H1 (cell line): ENCODE data around the gene GNLY. TPM values are rescaled to one million over a fixed set of nuclear protein-coding genes. Genes with fewer than 3 reads are reported as not detected.

ENCODE experiments used
- CTCF ChIA-PET: fragments of 300-600 bp; sonication (Branson Sonifier 250); formaldehyde crosslinking; loops from one replicate; lab custom pipeline; 2021; ENCODE audit not compliant: partially characterized antibody; lab: Charles Lee
- POLR2A ChIA-PET: fragments of 300-600 bp; sonication (Branson Sonifier 250); formaldehyde crosslinking; loops from one replicate; lab custom pipeline; 2021; ENCODE audit warnings: inconsistent platforms; ENCODE audit not compliant: partially characterized antibody; lab: Charles Lee
- DNase-seq, 2 experiments: peaks; one replicate each; pipeline versions ENCODE4 v3.0.0 to v3.0.0-alpha.2; 2010 to 2022; ENCODE audit warnings: low spot score in 2 of 2, low read depth in 1 of 2, mixed read lengths in 1 of 2
- FAIRE-seq: peaks from 2 replicates; lab custom pipeline; 2011; peaks lifted over from hg19 to GRCh38; lab: Jason Lieb, UNC
- H2AFZ ChIP-seq: 2 replicates; pipeline ENCODE4 v1.8.1; 2012; ENCODE audit warnings: low read length, inconsistent platforms
- H2AK5ac ChIP-seq: 2 replicates; pipeline ENCODE4 v1.6.1; 2013; ENCODE audit warnings: low read depth, low read length
- H2BK120ac ChIP-seq: replicated peaks from 2 replicates; pipeline ENCODE3; 2013; ENCODE audit warnings: low read depth, low read length, inconsistent platforms
- H2BK12ac ChIP-seq: 2 replicates; pipeline ENCODE4 v1.6.1; 2013; ENCODE audit warnings: low read depth, low read length
- H2BK15ac ChIP-seq: 2 replicates; pipeline ENCODE4 v1.6.1; 2013; ENCODE audit warnings: low read length
- H2BK20ac ChIP-seq: 2 replicates; pipeline ENCODE4 v1.6.1; 2013; ENCODE audit warnings: low read length
- H2BK5ac ChIP-seq: 2 replicates; pipeline ENCODE4 v1.6.1; 2013; ENCODE audit warnings: low read depth, low read length
- H3K14ac ChIP-seq: 2 replicates; pipeline ENCODE4 v1.6.1; 2013; ENCODE audit warnings: inconsistent platforms; ENCODE audit not compliant: insufficient read length
- H3K18ac ChIP-seq: 2 replicates; pipeline ENCODE4 v1.6.1; 2013; ENCODE audit warnings: low read length; ENCODE audit errors: extremely low read depth
- H3K23ac ChIP-seq: 2 replicates; pipeline ENCODE4 v1.6.1; 2013; ENCODE audit warnings: inconsistent platforms; ENCODE audit not compliant: insufficient read length
- H3K23me2 ChIP-seq: 2 replicates; pipeline ENCODE4 v1.6.1; 2013; ENCODE audit warnings: low read depth, low read length
- H3K27ac ChIP-seq: 2 replicates; pipeline ENCODE4 v1.6.1; 2011; ENCODE audit warnings: low read depth, low read length, inconsistent platforms
- H3K27me3 ChIP-seq, 4 experiments: replicated peaks in 1 of 4; 1 replicate in 1 of 4; 2 replicates in 3 of 4; pipeline versions ENCODE4 v1.6.1 to v1.8.1; 2011 to 2013; ENCODE audit warnings: low read length in 3 of 4, mild to moderate bottlenecking in 3 of 4, inconsistent platforms in 2 of 4, mixed read lengths in 2 of 4, moderate library complexity in 1 of 4; ENCODE audit not compliant: control insufficient read depth in 3 of 4, insufficient read depth in 3 of 4; ENCODE audit errors: extremely low read depth in 1 of 4
- H3K36me3 ChIP-seq, 4 experiments: 2 replicates each; pipeline versions ENCODE4 v1.6.1 to v1.8.1; 2011 to 2013; ENCODE audit warnings: mild to moderate bottlenecking in 4 of 4, low read length in 3 of 4, moderate library complexity in 2 of 4, control low read depth in 1 of 4, inconsistent platforms in 1 of 4; ENCODE audit not compliant: insufficient read depth in 4 of 4, control insufficient read depth in 2 of 4
- H3K4ac ChIP-seq: replicated peaks from 2 replicates; pipeline ENCODE3; 2013; ENCODE audit warnings: low read length, low read depth, mixed read lengths, inconsistent platforms; ENCODE audit not compliant: insufficient read length
- H3K4me1 ChIP-seq, 4 experiments: replicated peaks in 1 of 4; 1 replicate in 1 of 4; 2 replicates in 3 of 4; pipeline versions ENCODE4 v1.6.1 to v1.8.1; 2011 to 2013; ENCODE audit warnings: low read length in 3 of 4, inconsistent platforms in 2 of 4, mixed read lengths in 1 of 4; ENCODE audit not compliant: insufficient read depth in 4 of 4, control insufficient read depth in 3 of 4
- H3K4me2 ChIP-seq, 2 experiments: 2 replicates each; pipeline versions ENCODE4 v1.6.1 to v1.8.1; 2011 to 2013; ENCODE audit warnings: low read depth in 2 of 2, low read length in 2 of 2, control low read depth in 1 of 2, inconsistent platforms in 1 of 2, mild to moderate bottlenecking in 1 of 2; ENCODE audit not compliant: insufficient read depth in 1 of 2
- H3K4me3 ChIP-seq, 4 experiments: fragments of 200-600, 300-600 bp in 1 of 4; sonication (generic), shearing (Covaris generic), sonication (Bioruptor Twin) in 1 of 4; 2 replicates each; pipeline versions ENCODE4 v1.5.1 to v1.8.1; 2011 to 2016; ENCODE audit warnings: low read length in 4 of 4, low read depth in 3 of 4, control low read depth in 2 of 4, inconsistent platforms in 2 of 4, mild to moderate bottlenecking in 2 of 4, mixed read lengths in 1 of 4, moderate library complexity in 1 of 4; ENCODE audit not compliant: insufficient read depth in 2 of 4; ENCODE audit errors: extremely low read depth in 1 of 4
- H3K56ac ChIP-seq: replicated peaks from 2 replicates; pipeline ENCODE3; 2013; ENCODE audit warnings: low read depth, mild to moderate bottlenecking, mixed read lengths, low read length, inconsistent platforms; ENCODE audit not compliant: insufficient read length
- H3K79me1 ChIP-seq: 2 replicates; pipeline ENCODE4 v1.6.1; 2013; ENCODE audit warnings: low read depth, low read length, control low read depth
- H3K79me2 ChIP-seq, 2 experiments: 2 replicates each; pipeline versions ENCODE4 v1.6.1 to v1.8.1; 2012 to 2013; ENCODE audit warnings: low read length in 2 of 2, mild to moderate bottlenecking in 2 of 2, inconsistent platforms in 1 of 2; ENCODE audit not compliant: insufficient read depth in 2 of 2, control insufficient read depth in 1 of 2
- H3K9ac ChIP-seq, 4 experiments: replicated peaks in 1 of 4; 1 replicate in 1 of 4; 2 replicates in 3 of 4; pipeline versions ENCODE4 v1.6.1 to v1.8.1; 2011 to 2013; ENCODE audit warnings: low read depth in 3 of 4, low read length in 3 of 4, control low read depth in 2 of 4, mild to moderate bottlenecking in 2 of 4, moderate library complexity in 2 of 4, inconsistent platforms in 1 of 4; ENCODE audit errors: extremely low read depth in 1 of 4
- H3K9me3 ChIP-seq, 2 experiments: 2 replicates each; pipeline versions ENCODE4 v1.6.1 to v1.8.1; 2012 to 2013; ENCODE audit warnings: mild to moderate bottlenecking in 2 of 2, moderate library complexity in 2 of 2, control low read depth in 1 of 2, inconsistent platforms in 1 of 2, low read depth in 1 of 2, low read length in 1 of 2, mixed read lengths in 1 of 2; ENCODE audit not compliant: insufficient read depth in 2 of 2
- H4K20me1 ChIP-seq, 2 experiments: replicated peaks in 1 of 2; 2 replicates each; pipeline versions ENCODE3 to v1.8.1; 2011 to 2013; ENCODE audit warnings: inconsistent platforms in 2 of 2, low read length in 2 of 2, mild to moderate bottlenecking in 1 of 2; ENCODE audit not compliant: insufficient read depth in 2 of 2, control insufficient read depth in 1 of 2
- H4K5ac ChIP-seq: 2 replicates; pipeline ENCODE4 v1.6.1; 2013; ENCODE audit warnings: low read length, low read depth, mixed read lengths, inconsistent platforms; ENCODE audit not compliant: insufficient read length
- H4K8ac ChIP-seq: 2 replicates; pipeline ENCODE4 v1.8.0; 2013; ENCODE audit warnings: mild to moderate bottlenecking, moderate library complexity, low read length, inconsistent platforms; ENCODE audit not compliant: insufficient read depth; ENCODE audit errors: extremely low read depth
- H4K91ac ChIP-seq: replicated peaks from 2 replicates; pipeline ENCODE3; 2013; ENCODE audit warnings: low read length, mixed read lengths, inconsistent platforms; ENCODE audit not compliant: insufficient read length
- CBX8 ChIP-seq: fragments of 300-800, 300-1000 bp; sonication (generic); IDR thresholded peaks from 2 replicates; pipeline ENCODE4 v1.7.1; 2016; ENCODE audit warnings: low read depth, low read length, borderline replicate concordance
- CHD2 ChIP-seq: IDR thresholded peaks from 2 replicates; pipeline ENCODE4 v1.6.1; 2012; ENCODE audit warnings: low read length, improper control_type of control experiment
- MAX ChIP-seq: IDR thresholded peaks from 2 replicates; pipeline ENCODE4 v1.6.1; 2012; ENCODE audit warnings: inconsistent platforms
- NRF1 ChIP-seq: IDR thresholded peaks from 2 replicates; pipeline ENCODE4 v1.6.1; 2011; ENCODE audit warnings: mild to moderate bottlenecking, low read depth, low read length, improper control_type of control experiment
- POU5F1 ChIP-seq: IDR thresholded peaks from 2 replicates; pipeline ENCODE4 v1.6.1; 2011; ENCODE audit warnings: low read depth, mild to moderate bottlenecking, low read length, moderate library complexity
- RFX5 ChIP-seq: IDR thresholded peaks from 2 replicates; pipeline ENCODE4 v1.6.1; 2011; ENCODE audit warnings: low read depth, low read length, improper control_type of control experiment, borderline replicate concordance
- SAP30 ChIP-seq: fragments of 300-600 bp; sonication (generic); IDR thresholded peaks from 2 replicates; pipeline ENCODE4 v1.7.1; 2012; ENCODE audit warnings: low read length, moderate library complexity, mild to moderate bottlenecking, inconsistent platforms; ENCODE audit not compliant: insufficient read depth, insufficient replicate concordance
- USF2 ChIP-seq: IDR thresholded peaks from 2 replicates; pipeline ENCODE4 v1.6.1; 2011; ENCODE audit warnings: low read length, improper control_type of control experiment
- WGBS, 2 experiments: shearing (Covaris generic) in 1 of 2; methylation state at CpG; one replicate each; pipeline versions ENCODE4 v1.1.6 to v1.1.7; 2013 to 2015; ENCODE audit warnings: low lambda C conversion rate in 2 of 2, mixed read lengths in 2 of 2, inconsistent platforms in 1 of 2, low coverage in 1 of 2, missing lambda C conversion rate in 1 of 2; ENCODE audit not compliant: insufficient replicate concordance in 2 of 2, insufficient coverage in 1 of 2, insufficient read length in 1 of 2; ENCODE audit errors: extremely low coverage in 1 of 2, missing lambda C conversion rate in 1 of 2; 5-methylcytosine and 5-hydroxymethylcytosine counted together
- polyA plus RNA-seq, 7 experiments: library from polyadenylated mRNA; depleted of rRNA in 3 of 7; stranded (reverse) in 5 of 7; unstranded in 2 of 7; fragments of >200 nt in 5 of 7; fragments of 200-250 nt in 2 of 7; gene quantifications; 1 replicate in 5 of 7; 2 replicates in 1 of 7; 4 replicates in 1 of 7; pipeline versions ENCODE4 v1.2.1 to v1.2.3, GENCODE V29; 2011 to 2013; ENCODE audit warnings: missing spikeins in 2 of 7, mixed read lengths in 2 of 7
- total RNA-seq: library from RNA; stranded (reverse); fragmentation: NEBNext Ultra II Directional; extraction: Animal tissue kit (Norgen Biotek cat#: 25700); gene quantifications from 2 replicates; pipeline ENCODE4 v1.2.1, GENCODE V29; 2021

GNLY gene
- total and polyA plus RNA-seq, 2 of the 8 experiments (the other 6 are each of a cell fraction or from before 2014, with no cell fraction given) = 0.03 TPM; not detected in 1

GRCh38 chr2:85684380-85684779 is 9.8 kb upstream of the GNLY start:
- Histone ChIP-seq H4K20me1 (peaks cover 0 to 2% of the 10 kb centered on the region in 2 experiments), H3K27ac (no peak overlapping the region), H2BK5ac (no peak overlapping the region), H3K4me1 (no peaks in the 10 kb centered on the region), H4K91ac (no peak overlapping the region), H2BK12ac (no peak overlapping the region; the same call in 1 of the 2 replicates), H3K36me3 (no peaks in the 10 kb centered on the region), H3K27me3 (no peaks in the 10 kb centered on the region; a peak in 1 of 7 replicates), H4K8ac (no peak overlapping the region), H3K9ac (no peak overlapping the region), H2BK20ac (no peak overlapping the region), H3K4me3 (no peak overlapping the region), H3K4ac (no peak overlapping the region), H3K56ac (no peak overlapping the region), H2AK5ac (peak overlapping the region; percentile 75), H3K14ac (no peak overlapping the region), H4K5ac (no peak overlapping the region), H2BK120ac (no peak overlapping the region), H2AFZ (no peak overlapping the region), H3K18ac (no peak overlapping the region), H3K9me3 (no peaks in the 10 kb centered on the region), H3K23me2 (peaks cover 4% of the 10 kb centered on the region; the same call in 1 of the 2 replicates), H3K23ac (no peak overlapping the region), H3K79me2 (no peaks in the 10 kb centered on the region), H3K79me1 (no peaks in the 10 kb centered on the region)
- ChIA-PET CTCF (interaction anchor here (1.2 to 7.5 kb wide), 2 partner anchors 21 to 45 kb away, joined by 4 to 80 read pairs; no protein-coding TSS in a partner anchor), POLR2A (interaction anchor here (1.2 kb wide), 1 partner anchor 10 kb away, joined by 3 read pairs; no protein-coding TSS in a partner anchor)
- WGBS, 2 experiments = 88% methylated on average over 4 of the region's 4 CpGs; no CpG with 5 or more reads in 1 of the 2 experiments
- FAIRE-seq (no peak), DNase-seq (no peak)
- TF ChIP-seq CHD2 (no peak), POU5F1 (no peak), RFX5 (no peak), MAX (no peak), CBX8 (no peak), NRF1 (no peak), SAP30 (no peak), USF2 (no peak)
- TF ChIP-seq, all 59 proteins: peak for 0
- H3K4me2 ChIP-seq = no peak overlapping the region
- H2BK15ac ChIP-seq = no peak overlapping the region; the same call in 1 of the 2 replicates
